WTC11 (cell line): ENCODE results near the gene SND1. TPM values are rescaled to one million over a fixed set of nuclear protein-coding genes. Genes with fewer than 3 reads are reported as not detected.

Experiments used
- ATAC-seq: fragments of 200-7000 bp; cut with Tn5 transposase; 2 replicates; pipeline ENCODE4 v1.10.0; 2021; ENCODE audit warnings: mild to moderate bottlenecking, moderate library complexity
- CTCF ChIA-PET: fragments of 300-600 bp; sonication (Branson Sonifier 250); formaldehyde crosslinking; loops from one replicate; lab custom pipeline; 2021; ENCODE audit warnings: antibody characterized with exemption; lab: Charles Lee
- POLR2A ChIA-PET: fragments of 350-600 bp; sonication (Branson Sonifier 250); formaldehyde crosslinking; loops from one replicate; lab custom pipeline; 2021; ENCODE audit warnings: antibody characterized with exemption; lab: Charles Lee
- DNase-seq: peaks from one replicate; pipeline ENCODE4 v3.0.0; 2021; ENCODE audit warnings: low spot score
- H3K27ac Mint-ChIP-seq: 2 replicates; pipeline ENCODE4 v1.8.0; 2021; ENCODE audit warnings: mixed read lengths
- H3K27me3 Mint-ChIP-seq: 2 replicates; pipeline ENCODE4 v1.8.0; 2021; ENCODE audit warnings: low read depth, mild to moderate bottlenecking, moderate library complexity, mixed read lengths
- H3K36me3 Mint-ChIP-seq: 2 replicates; pipeline ENCODE4 v1.8.0; 2021; ENCODE audit warnings: mixed read lengths
- H3K4me1 Mint-ChIP-seq: 2 replicates; pipeline ENCODE4 v1.8.0; 2022; ENCODE audit warnings: mixed read lengths
- H3K4me3 Mint-ChIP-seq: 2 replicates; pipeline ENCODE4 v1.8.0; 2021; ENCODE audit warnings: mild to moderate bottlenecking, moderate library complexity, mixed read lengths
- H3K9me3 Mint-ChIP-seq: 2 replicates; pipeline ENCODE4 v1.8.0; 2021; ENCODE audit warnings: mixed read lengths
- EMX1 ChIP-seq: fragments of 250-450 bp; sonication (Bioruptor Pico); IDR thresholded peaks from 2 replicates; pipeline ENCODE4 v1.8.0; 2021; ENCODE audit warnings: mild to moderate bottlenecking
- ESRRA ChIP-seq: sonication (generic); formaldehyde crosslinking; IDR thresholded peaks from 2 replicates; pipeline ENCODE4 v1.8.1; 2022; ENCODE audit warnings: mild to moderate bottlenecking, missing genetic modification reagents, borderline replicate concordance
- GABPB1 ChIP-seq: sonication (generic); formaldehyde crosslinking; IDR thresholded peaks from 2 replicates; pipeline ENCODE4 v1.8.1; 2023; ENCODE audit warnings: mild to moderate bottlenecking, missing genetic modification reagents
- HMGA2 ChIP-seq: fragments of 250-450 bp; sonication (Bioruptor Pico); IDR thresholded peaks from 2 replicates; pipeline ENCODE4 v1.4.0; 2021; ENCODE audit warnings: mild to moderate bottlenecking, moderate library complexity
- JAZF1 ChIP-seq: fragments of 250-450 bp; sonication (Bioruptor Pico); IDR thresholded peaks from 2 replicates; pipeline ENCODE4 v1.9.0; 2021; ENCODE audit warnings: moderate library complexity, mild to moderate bottlenecking, inconsistent platforms
- KAT7 ChIP-seq: sonication (generic); formaldehyde crosslinking; IDR thresholded peaks from 2 replicates; pipeline ENCODE4 v1.8.1; 2023; ENCODE audit warnings: missing genetic modification reagents, mild to moderate bottlenecking, borderline replicate concordance
- OVOL2 ChIP-seq: fragments of 250-450 bp; sonication (Bioruptor Pico); IDR thresholded peaks from 2 replicates; pipeline ENCODE4 v1.9.0; 2021; ENCODE audit warnings: mild to moderate bottlenecking, borderline replicate concordance
- RELA ChIP-seq: sonication (generic); formaldehyde crosslinking; IDR thresholded peaks from 2 replicates; pipeline ENCODE4 v1.8.1; 2022; ENCODE audit warnings: missing genetic modification reagents, mild to moderate bottlenecking, borderline replicate concordance
- RORB ChIP-seq: fragments of 250-450 bp; sonication (Bioruptor Pico); IDR thresholded peaks from 2 replicates; pipeline ENCODE4 v1.9.0; 2021; ENCODE audit warnings: mild to moderate bottlenecking
- TEAD1 ChIP-seq: sonication (generic); formaldehyde crosslinking; IDR thresholded peaks from 2 replicates; pipeline ENCODE4 v1.8.0; 2022; ENCODE audit warnings: mild to moderate bottlenecking, missing genetic modification reagents
- TP53 ChIP-seq: sonication (generic); formaldehyde crosslinking; IDR thresholded peaks from 2 replicates; pipeline ENCODE4 v1.8.1; 2023; ENCODE audit warnings: mild to moderate bottlenecking, missing genetic modification reagents
- ZNF263 ChIP-seq: sonication (generic); formaldehyde crosslinking; IDR thresholded peaks from 2 replicates; pipeline ENCODE4 v1.8.1; 2022; ENCODE audit warnings: low read depth, mild to moderate bottlenecking, moderate library complexity, missing genetic modification reagents
- ZNF416 ChIP-seq: fragments of 250-450 bp; sonication (Bioruptor Pico); IDR thresholded peaks from 2 replicates; pipeline ENCODE4 v1.9.0; 2021; ENCODE audit warnings: mild to moderate bottlenecking, inconsistent platforms
- total RNA-seq: library from RNA; stranded (reverse); gene quantifications from 3 replicates; pipeline ENCODE4 v1.2.3, GENCODE V29; 2021
- TF ChIP-seq, protein P1 (sequence below): fragments of 200-600 bp; IDR thresholded peaks from 2 replicates; pipeline ENCODE4 v1.8.0; 2022; ENCODE audit warnings: antibody characterized with exemption
- TF ChIP-seq, protein P2 (sequence below): sonication (generic); formaldehyde crosslinking; IDR thresholded peaks from 2 replicates; pipeline ENCODE4 v1.8.0; 2023; ENCODE audit warnings: mild to moderate bottlenecking, missing genetic modification reagents
- TF ChIP-seq, protein P3 (sequence below): sonication (generic); formaldehyde crosslinking; IDR thresholded peaks from 2 replicates; pipeline ENCODE4 v1.8.0; 2023; ENCODE audit warnings: missing genetic modification reagents, mild to moderate bottlenecking, borderline replicate concordance
- TF ChIP-seq, protein P4 (sequence below): sonication (generic); formaldehyde crosslinking; IDR thresholded peaks from 2 replicates; pipeline ENCODE4 v1.8.0; 2022; ENCODE audit warnings: mild to moderate bottlenecking, missing genetic modification reagents
- TF ChIP-seq, protein P5 (sequence below): sonication (generic); formaldehyde crosslinking; IDR thresholded peaks from 2 replicates; pipeline ENCODE4 v1.8.0; 2022; ENCODE audit warnings: mild to moderate bottlenecking, missing genetic modification reagents
- TF ChIP-seq, protein P6 (sequence below): fragments of 250-450 bp; sonication (Bioruptor Pico); IDR thresholded peaks from 2 replicates; pipeline ENCODE4 v2.1.2; 2022; ENCODE audit warnings: mild to moderate bottlenecking, moderate library complexity

The SND1 gene
- total RNA-seq, 1 experiment from 2014 or later = 261 TPM

DNA sequence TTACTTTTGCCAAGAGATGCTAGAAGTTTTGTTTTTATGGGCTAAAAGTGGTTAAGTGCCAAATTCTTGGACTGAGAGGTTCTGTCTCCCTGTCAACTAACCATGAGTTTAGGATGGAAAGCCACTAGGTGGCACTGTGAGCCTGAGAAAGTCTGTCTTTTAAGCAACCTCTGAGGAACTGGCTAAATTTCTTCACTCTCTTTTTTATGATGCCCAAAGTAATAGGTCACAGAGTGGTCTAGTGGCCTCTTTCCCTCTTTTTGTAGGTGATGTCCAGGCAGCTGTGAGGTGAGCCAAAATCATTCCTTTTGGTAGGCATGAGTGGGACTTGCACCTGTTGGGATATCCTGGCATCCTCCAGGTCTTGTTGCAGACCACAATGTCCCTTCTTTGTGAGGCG lies 56.8 kb downstream of the SND1 start:
- TF ChIP-seq HMGA2 = no peak
- TF ChIP-seq, protein P1, sequence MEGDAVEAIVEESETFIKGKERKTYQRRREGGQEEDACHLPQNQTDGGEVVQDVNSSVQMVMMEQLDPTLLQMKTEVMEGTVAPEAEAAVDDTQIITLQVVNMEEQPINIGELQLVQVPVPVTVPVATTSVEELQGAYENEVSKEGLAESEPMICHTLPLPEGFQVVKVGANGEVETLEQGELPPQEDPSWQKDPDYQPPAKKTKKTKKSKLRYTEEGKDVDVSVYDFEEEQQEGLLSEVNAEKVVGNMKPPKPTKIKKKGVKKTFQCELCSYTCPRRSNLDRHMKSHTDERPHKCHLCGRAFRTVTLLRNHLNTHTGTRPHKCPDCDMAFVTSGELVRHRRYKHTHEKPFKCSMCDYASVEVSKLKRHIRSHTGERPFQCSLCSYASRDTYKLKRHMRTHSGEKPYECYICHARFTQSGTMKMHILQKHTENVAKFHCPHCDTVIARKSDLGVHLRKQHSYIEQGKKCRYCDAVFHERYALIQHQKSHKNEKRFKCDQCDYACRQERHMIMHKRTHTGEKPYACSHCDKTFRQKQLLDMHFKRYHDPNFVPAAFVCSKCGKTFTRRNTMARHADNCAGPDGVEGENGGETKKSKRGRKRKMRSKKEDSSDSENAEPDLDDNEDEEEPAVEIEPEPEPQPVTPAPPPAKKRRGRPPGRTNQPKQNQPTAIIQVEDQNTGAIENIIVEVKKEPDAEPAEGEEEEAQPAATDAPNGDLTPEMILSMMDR = peak; percentile 65
- TF ChIP-seq, all 79 proteins: peak for 1
- ATAC-seq (peak; percentile 84), DNase-seq (peak; percentile 76)
- ChIA-PET POLR2A (interaction anchor here (0.6 kb wide), 1 partner anchor 1801 kb away, joined by 3 read pairs; no protein-coding TSS in a partner anchor), CTCF (interaction anchor here (0.6 to 2.1 kb wide), 13 partner anchors 12 to 500 kb away, joined by 3 to 16 read pairs (median 4); partner anchors contain the start of gene ARF5)
- Mint-ChIP-seq H3K27me3 (no peaks in the 10 kb centered on the region; the same call in 1 of the 2 replicates), H3K4me3 (no peak overlapping the region), H3K4me1 (peaks cover 2% of the 10 kb centered on the region; the same call in 1 of the 2 replicates), H3K36me3 (peaks cover 72% of the 10 kb centered on the region), H3K27ac (no peak overlapping the region), H3K9me3 (peaks cover 10% of the 10 kb centered on the region; the same call in 1 of the 2 replicates)

DNA sequence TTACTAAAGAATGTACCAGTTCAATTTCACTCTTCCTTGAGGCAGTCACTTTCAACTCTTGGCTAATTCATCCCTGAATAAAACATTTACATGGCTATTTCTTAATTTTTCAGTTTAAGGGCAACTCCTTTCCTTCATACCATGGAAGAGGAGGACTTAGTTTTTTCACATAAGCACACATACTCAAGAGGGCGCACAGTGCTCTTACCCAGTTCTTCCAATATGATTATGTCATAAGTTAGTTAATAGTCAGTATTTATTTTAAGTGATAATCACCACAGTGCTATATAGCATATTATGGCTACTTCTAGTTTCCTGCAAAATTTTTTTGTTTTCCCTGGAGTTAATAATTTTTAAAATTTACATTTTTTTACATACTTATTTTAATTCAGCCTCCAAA lies 58.6 kb downstream of the SND1 start:
- H3K36me3 Mint-ChIP-seq = peaks cover 57% of the 10 kb centered on the region
- DNase-seq (no peak), ATAC-seq (no peak)
- peaks cover 2% of the 10 kb centered on the region; the same call in 1 of the 2 replicates for H3K4me1 Mint-ChIP-seq
- CTCF ChIA-PET = interaction anchor here (1.5 to 1.9 kb wide), 2 partner anchors 82 to 499 kb away, joined by 6 to 7 read pairs; no protein-coding TSS in a partner anchor
- H3K27me3 Mint-ChIP-seq = no peaks in the 10 kb centered on the region; the same call in 1 of the 2 replicates
- POLR2A ChIA-PET = interaction anchor here (0.6 kb wide), 1 partner anchor 270 kb away, joined by 9 read pairs; no protein-coding TSS in a partner anchor
- peaks cover 10% of the 10 kb centered on the region; the same call in 1 of the 2 replicates for H3K9me3 Mint-ChIP-seq
- H3K4me3 Mint-ChIP-seq = no peak overlapping the region
- TF ChIP-seq, protein P2, sequence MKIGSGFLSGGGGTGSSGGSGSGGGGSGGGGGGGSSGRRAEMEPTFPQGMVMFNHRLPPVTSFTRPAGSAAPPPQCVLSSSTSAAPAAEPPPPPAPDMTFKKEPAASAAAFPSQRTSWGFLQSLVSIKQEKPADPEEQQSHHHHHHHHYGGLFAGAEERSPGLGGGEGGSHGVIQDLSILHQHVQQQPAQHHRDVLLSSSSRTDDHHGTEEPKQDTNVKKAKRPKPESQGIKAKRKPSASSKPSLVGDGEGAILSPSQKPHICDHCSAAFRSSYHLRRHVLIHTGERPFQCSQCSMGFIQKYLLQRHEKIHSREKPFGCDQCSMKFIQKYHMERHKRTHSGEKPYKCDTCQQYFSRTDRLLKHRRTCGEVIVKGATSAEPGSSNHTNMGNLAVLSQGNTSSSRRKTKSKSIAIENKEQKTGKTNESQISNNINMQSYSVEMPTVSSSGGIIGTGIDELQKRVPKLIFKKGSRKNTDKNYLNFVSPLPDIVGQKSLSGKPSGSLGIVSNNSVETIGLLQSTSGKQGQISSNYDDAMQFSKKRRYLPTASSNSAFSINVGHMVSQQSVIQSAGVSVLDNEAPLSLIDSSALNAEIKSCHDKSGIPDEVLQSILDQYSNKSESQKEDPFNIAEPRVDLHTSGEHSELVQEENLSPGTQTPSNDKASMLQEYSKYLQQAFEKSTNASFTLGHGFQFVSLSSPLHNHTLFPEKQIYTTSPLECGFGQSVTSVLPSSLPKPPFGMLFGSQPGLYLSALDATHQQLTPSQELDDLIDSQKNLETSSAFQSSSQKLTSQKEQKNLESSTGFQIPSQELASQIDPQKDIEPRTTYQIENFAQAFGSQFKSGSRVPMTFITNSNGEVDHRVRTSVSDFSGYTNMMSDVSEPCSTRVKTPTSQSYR = no peak
- no peak for TF ChIP-seq ZNF263 (CRISPR knock-in tag)
- no peak for TF ChIP-seq JAZF1 (CRISPR knock-in tag)
- TF ChIP-seq ESRRA = no peak
- TF ChIP-seq KAT7 = no peak
- TF ChIP-seq, protein P3, sequence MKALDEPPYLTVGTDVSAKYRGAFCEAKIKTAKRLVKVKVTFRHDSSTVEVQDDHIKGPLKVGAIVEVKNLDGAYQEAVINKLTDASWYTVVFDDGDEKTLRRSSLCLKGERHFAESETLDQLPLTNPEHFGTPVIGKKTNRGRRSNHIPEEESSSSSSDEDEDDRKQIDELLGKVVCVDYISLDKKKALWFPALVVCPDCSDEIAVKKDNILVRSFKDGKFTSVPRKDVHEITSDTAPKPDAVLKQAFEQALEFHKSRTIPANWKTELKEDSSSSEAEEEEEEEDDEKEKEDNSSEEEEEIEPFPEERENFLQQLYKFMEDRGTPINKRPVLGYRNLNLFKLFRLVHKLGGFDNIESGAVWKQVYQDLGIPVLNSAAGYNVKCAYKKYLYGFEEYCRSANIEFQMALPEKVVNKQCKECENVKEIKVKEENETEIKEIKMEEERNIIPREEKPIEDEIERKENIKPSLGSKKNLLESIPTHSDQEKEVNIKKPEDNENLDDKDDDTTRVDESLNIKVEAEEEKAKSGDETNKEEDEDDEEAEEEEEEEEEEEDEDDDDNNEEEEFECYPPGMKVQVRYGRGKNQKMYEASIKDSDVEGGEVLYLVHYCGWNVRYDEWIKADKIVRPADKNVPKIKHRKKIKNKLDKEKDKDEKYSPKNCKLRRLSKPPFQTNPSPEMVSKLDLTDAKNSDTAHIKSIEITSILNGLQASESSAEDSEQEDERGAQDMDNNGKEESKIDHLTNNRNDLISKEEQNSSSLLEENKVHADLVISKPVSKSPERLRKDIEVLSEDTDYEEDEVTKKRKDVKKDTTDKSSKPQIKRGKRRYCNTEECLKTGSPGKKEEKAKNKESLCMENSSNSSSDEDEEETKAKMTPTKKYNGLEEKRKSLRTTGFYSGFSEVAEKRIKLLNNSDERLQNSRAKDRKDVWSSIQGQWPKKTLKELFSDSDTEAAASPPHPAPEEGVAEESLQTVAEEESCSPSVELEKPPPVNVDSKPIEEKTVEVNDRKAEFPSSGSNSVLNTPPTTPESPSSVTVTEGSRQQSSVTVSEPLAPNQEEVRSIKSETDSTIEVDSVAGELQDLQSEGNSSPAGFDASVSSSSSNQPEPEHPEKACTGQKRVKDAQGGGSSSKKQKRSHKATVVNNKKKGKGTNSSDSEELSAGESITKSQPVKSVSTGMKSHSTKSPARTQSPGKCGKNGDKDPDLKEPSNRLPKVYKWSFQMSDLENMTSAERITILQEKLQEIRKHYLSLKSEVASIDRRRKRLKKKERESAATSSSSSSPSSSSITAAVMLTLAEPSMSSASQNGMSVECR (CRISPR knock-in tag) = no peak
- no peak for TF ChIP-seq RELA (CRISPR knock-in tag)
- H3K27ac Mint-ChIP-seq = no peak overlapping the region

DNA sequence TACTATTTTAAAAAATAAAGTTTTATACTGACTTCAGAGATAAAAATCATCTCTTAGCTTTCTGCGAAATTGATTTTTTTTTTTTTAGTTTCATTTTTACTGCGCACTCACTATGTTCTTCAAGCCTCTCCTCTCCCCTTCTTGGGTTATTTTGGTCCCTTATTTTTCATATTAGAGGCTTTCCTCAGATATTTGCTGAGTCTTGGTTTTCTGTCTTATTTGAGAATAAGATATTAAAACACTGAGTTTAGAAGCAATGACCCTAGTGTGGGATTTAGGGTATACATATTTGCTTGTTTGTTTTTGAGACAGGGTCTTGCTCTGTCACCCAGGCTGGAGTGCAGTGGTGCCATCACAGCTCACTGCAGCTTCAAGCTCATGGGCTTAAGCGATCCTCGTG lies 59.9 kb downstream of the SND1 start:
- ChIA-PET POLR2A (no interaction called here), CTCF (interaction anchor here (1.1 kb wide), 1 partner anchor 497 kb away, joined by 4 read pairs; no protein-coding TSS in a partner anchor)
- DNase-seq (no peak), ATAC-seq (no peak)
- Mint-ChIP-seq H3K9me3 (peaks cover 10% of the 10 kb centered on the region; the same call in 1 of the 2 replicates), H3K27ac (no peak overlapping the region), H3K4me1 (peaks cover 2% of the 10 kb centered on the region; the same call in 1 of the 2 replicates), H3K27me3 (no peaks in the 10 kb centered on the region; the same call in 1 of the 2 replicates), H3K36me3 (peaks cover 50% of the 10 kb centered on the region), H3K4me3 (no peak overlapping the region)
- TF ChIP-seq, protein P4, sequence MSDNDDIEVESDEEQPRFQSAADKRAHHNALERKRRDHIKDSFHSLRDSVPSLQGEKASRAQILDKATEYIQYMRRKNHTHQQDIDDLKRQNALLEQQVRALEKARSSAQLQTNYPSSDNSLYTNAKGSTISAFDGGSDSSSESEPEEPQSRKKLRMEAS (CRISPR knock-in tag) = no peak
- TF ChIP-seq EMX1 (CRISPR knock-in tag) (no peak), OVOL2 (no peak), ZNF416 (no peak), GABPB1 (CRISPR knock-in tag) (no peak), TP53 (CRISPR knock-in tag) (no peak), RORB (CRISPR knock-in tag) (no peak), TEAD1 (CRISPR knock-in tag) (no peak)
- TF ChIP-seq, protein P5, sequence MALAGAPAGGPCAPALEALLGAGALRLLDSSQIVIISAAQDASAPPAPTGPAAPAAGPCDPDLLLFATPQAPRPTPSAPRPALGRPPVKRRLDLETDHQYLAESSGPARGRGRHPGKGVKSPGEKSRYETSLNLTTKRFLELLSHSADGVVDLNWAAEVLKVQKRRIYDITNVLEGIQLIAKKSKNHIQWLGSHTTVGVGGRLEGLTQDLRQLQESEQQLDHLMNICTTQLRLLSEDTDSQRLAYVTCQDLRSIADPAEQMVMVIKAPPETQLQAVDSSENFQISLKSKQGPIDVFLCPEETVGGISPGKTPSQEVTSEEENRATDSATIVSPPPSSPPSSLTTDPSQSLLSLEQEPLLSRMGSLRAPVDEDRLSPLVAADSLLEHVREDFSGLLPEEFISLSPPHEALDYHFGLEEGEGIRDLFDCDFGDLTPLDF = no peak
- TF ChIP-seq, protein P6, sequence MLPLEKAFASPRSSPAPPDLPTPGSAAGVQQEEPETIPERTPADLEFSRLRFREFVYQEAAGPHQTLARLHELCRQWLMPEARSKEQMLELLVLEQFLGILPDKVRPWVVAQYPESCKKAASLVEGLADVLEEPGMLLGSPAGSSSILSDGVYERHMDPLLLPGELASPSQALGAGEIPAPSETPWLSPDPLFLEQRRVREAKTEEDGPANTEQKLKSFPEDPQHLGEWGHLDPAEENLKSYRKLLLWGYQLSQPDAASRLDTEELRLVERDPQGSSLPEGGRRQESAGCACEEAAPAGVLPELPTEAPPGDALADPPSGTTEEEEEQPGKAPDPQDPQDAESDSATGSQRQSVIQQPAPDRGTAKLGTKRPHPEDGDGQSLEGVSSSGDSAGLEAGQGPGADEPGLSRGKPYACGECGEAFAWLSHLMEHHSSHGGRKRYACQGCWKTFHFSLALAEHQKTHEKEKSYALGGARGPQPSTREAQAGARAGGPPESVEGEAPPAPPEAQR = no peak
